DND-41 (cell line): ENCODE results near the gene RGL3.
"Not testable (repeated sequence)": the region's sequence is repeated elsewhere in the genome, so short reads cannot be mapped to it uniquely, and the experiment has no call there.

Experiments
- ATAC-seq: fragments of 200-7000 bp; cut with Tn5 transposase; 3 replicates; pipeline ENCODE4 v1.9.1; 2021; ENCODE audit warnings: low read depth; ENCODE audit not compliant: insufficient read depth
- DNase-seq: peaks from one replicate; pipeline ENCODE4 v3.0.0-alpha.2; 2020
- H2AFZ ChIP-seq: 2 replicates; pipeline ENCODE4 v1.6.0; 2012; ENCODE audit warnings: low read depth, low read length
- H3K27ac ChIP-seq: 2 replicates; pipeline ENCODE4 v1.5.1; 2012; ENCODE audit warnings: low read length, inconsistent platforms
- H3K27me3 ChIP-seq: fragments of 200-600 bp; sonication (generic); 2 replicates; pipeline ENCODE4 v1.6.0; 2012; ENCODE audit warnings: low read length, mild to moderate bottlenecking, inconsistent platforms; ENCODE audit not compliant: insufficient read depth, poor library complexity
- H3K36me3 ChIP-seq: 2 replicates; pipeline ENCODE4 v1.5.1; 2012; ENCODE audit warnings: low read length, inconsistent platforms; ENCODE audit not compliant: insufficient read depth
- H3K4me1 ChIP-seq: 2 replicates; pipeline ENCODE4 v1.5.1; 2012; ENCODE audit warnings: mild to moderate bottlenecking, low read length; ENCODE audit not compliant: insufficient read depth
- H3K4me2 ChIP-seq: 2 replicates; pipeline ENCODE4 v1.6.0; 2012; ENCODE audit warnings: mild to moderate bottlenecking, moderate library complexity, low read length, inconsistent platforms; ENCODE audit not compliant: insufficient read depth
- H3K4me3 ChIP-seq, 2 experiments: fragments of 200-600 bp in 1 of 2; shearing (Covaris generic) in 1 of 2; 2 replicates each; pipeline ENCODE4 v1.5.1; 2012 to 2016; ENCODE audit warnings: inconsistent platforms in 2 of 2, low read length in 2 of 2, mild to moderate bottlenecking in 2 of 2, low read depth in 1 of 2, moderate library complexity in 1 of 2
- H3K79me2 ChIP-seq: 2 replicates; pipeline ENCODE4 v1.6.0; 2012; ENCODE audit warnings: low read length, inconsistent platforms; ENCODE audit not compliant: insufficient read depth
- H3K9ac ChIP-seq: 2 replicates; pipeline ENCODE4 v1.6.0; 2012; ENCODE audit warnings: low read depth, mild to moderate bottlenecking, inconsistent platforms, low read length, moderate library complexity
- H3K9me3 ChIP-seq: 2 replicates; pipeline ENCODE4 v1.5.1; 2012; ENCODE audit warnings: low read length, moderate library complexity, mild to moderate bottlenecking, inconsistent platforms; ENCODE audit not compliant: insufficient read depth, severe bottlenecking
- H4K20me1 ChIP-seq: 2 replicates; pipeline ENCODE4 v1.6.0; 2012; ENCODE audit warnings: low read length; ENCODE audit not compliant: insufficient read depth
- CTCF ChIP-seq: IDR thresholded peaks from 2 replicates; pipeline ENCODE4 v1.5.1; 2012; ENCODE audit warnings: borderline replicate concordance, low read length, moderate library complexity, mild to moderate bottlenecking; ENCODE audit not compliant: poor library complexity, severe bottlenecking; ENCODE audit errors: extremely low read depth
- EZH2 ChIP-seq: IDR thresholded peaks from 3 replicates; pipeline ENCODE4 v1.6.1; 2012; ENCODE audit warnings: borderline replicate concordance, low read depth, mild to moderate bottlenecking, moderate library complexity, low read length, inconsistent platforms; ENCODE audit not compliant: severe bottlenecking

RGL3 gene

DNA sequence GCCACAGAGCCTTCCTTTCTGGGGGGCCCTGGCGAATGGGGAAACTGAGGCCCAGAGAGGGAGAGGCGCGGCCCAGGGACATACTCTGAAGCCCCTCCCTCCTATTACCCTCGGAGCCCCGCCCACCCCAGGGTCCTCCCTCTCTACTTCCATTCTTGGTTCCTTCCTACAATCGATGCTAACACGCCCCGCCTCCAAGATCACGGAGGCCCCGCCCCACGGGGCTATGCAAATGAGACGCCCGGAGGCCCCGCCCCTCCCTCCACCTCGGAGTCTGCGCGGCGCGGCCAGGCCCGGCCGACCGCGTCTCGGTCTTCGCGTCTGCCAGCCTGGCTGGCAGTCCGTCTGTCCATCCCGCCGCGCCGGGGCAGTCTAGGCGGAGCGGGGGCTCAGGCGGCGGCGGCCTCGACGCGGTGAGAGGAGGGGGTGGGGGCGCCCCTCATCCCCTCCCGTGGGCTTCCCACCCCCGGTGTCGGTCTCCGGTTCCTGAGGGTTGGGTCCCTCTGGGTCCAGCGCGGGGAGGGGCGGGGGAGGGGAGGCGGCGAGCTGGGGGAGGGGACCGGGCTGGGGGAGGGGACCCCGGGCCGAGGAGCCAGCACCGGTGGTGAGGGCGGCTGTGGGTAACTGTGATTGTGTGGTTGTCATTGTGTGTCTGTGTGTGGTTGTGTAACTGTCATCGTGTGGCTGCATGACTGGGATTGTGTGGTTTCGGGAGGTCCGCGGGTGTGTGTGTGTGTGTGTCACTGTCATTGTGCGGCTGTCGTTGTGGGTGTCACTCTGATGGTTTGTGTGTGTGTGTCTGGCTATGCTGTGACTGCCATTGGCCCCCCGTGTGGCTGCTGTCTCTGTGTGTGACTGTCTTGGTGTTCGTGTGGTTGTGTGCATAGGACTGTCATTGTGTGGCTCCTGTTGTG, 63.7 kb downstream of the RGL3 start, which contains the start of gene PLPPR2:
Gene PLPPR2, plus strand, starts transcription at position 273 of the 914 bp plus-strand sequence. CDS start 2,242 bp downstream, outside the sequence.
- peaks cover 3% of the 10 kb centered on the region; the same call in 1 of the 2 replicates for H4K20me1 ChIP-seq
- H3K4me1 ChIP-seq = peaks cover 11% of the 10 kb centered on the region
- H3K9me3 ChIP-seq = no peaks in the 10 kb centered on the region
- H3K36me3 ChIP-seq = no peaks in the 10 kb centered on the region
- H3K27me3 ChIP-seq = no peaks in the 10 kb centered on the region
- no peaks in the 10 kb centered on the region for H3K79me2 ChIP-seq
- DNase-seq = peak; percentile 89
- peak within 1 kb of the TSS in 1 of 2 experiments; percentile 53; a peak in 3 of 4 replicates for H3K4me3 ChIP-seq
- H2AFZ ChIP-seq = peak within 1 kb of the TSS; percentile 23; the same call in 1 of the 2 replicates
- peak within 1 kb of the TSS; percentile 45 for H3K9ac ChIP-seq
- peak within 1 kb of the TSS; percentile 70 for H3K4me2 ChIP-seq
- TF ChIP-seq EZH2 = no peak
- peak; percentile 93 for ATAC-seq
- no peak within 1 kb of the TSS for H3K27ac ChIP-seq

DNA sequence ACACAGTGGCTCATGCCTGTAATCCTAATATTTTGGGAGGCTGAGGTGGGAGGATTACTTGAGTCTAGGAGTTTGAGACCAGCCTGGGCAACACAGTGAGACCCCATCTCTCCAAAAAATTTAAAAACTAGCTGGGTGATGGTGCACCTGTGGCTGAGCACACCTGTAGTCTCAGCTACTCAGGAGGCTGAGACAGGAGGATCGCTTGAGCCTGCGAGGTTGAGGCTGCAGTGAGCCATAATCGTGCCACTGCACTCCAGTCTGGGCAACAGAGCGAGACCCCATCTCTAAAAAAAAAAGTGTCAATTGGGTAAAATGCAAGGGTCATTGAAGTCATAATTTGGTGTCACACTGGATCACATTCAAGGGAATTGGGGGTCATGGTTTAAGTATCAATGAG, 65.0 kb downstream of the RGL3 start:
- H3K27ac ChIP-seq, H3K36me3 ChIP-seq, ATAC-seq, H3K4me2 ChIP-seq, H3K4me3 ChIP-seq, H2AFZ ChIP-seq, H3K9ac ChIP-seq, DNase-seq, H4K20me1 ChIP-seq, H3K27me3 ChIP-seq, H3K9me3 ChIP-seq, H3K79me2 ChIP-seq: not testable (repeated sequence)
- peaks cover 11% of the 10 kb centered on the region for H3K4me1 ChIP-seq

DNA sequence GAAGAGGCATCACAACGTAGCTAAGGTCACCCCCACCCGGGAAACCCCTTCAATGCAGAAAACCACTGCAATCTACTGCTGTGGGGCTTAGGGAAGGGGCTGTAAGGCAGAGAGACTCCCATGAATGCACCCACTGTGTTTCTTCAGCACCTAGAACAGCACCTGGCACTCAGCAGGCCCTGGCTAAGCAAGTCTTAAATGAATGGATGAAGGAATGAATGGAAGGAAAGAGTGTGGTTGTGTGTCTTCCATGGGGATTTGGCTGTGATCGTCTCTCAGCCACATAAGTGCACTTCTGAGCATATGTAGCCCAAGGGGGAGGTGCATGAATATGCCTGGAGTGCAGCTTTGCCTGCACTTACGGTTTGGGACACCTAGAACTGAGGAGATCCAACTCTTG, 69.9 kb downstream of the RGL3 start:
- ATAC-seq = no peak
- H4K20me1 ChIP-seq = no peaks in the 10 kb centered on the region
- TF ChIP-seq EZH2 (no peak), CTCF (no peak)

DNA sequence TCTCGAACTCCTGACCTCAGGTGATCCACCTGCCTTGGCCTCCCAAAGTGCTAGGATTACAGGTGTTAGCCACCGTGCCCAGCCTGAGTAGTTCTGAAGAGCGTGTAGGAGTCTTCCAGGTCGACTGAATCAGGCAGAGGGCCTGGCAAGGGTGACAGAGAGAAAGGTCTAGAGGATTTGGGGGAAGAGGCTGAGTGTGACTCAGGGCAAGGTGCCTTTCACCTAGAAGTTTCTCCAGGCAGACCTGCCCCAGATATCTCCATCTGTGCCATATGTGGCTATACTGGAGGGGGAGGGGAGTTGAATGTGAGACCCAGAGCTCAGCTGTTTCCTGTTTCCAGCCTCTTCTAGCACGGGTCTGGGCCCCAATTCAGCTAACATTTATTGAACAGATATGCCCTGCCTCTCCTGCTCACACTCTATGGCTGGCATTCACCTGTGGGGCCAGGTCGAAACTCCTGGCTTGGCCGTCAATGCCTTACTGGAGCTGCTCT, 71.5 kb downstream of the RGL3 start:
- no peaks in the 10 kb centered on the region for H4K20me1 ChIP-seq
- H3K27ac ChIP-seq = no peak overlapping the region
- H3K4me3 ChIP-seq = no peak overlapping the region
- TF ChIP-seq CTCF (no peak), EZH2 (no peak)
- peaks cover 11% of the 10 kb centered on the region for H3K79me2 ChIP-seq
- DNase-seq (no peak), ATAC-seq (no peak)
- H3K4me2 ChIP-seq = 0 out of 2 replicates have a peak overlapping the region, but pooled peaks have one; percentile 9
- H3K9me3 ChIP-seq = peaks cover 3% of the 10 kb centered on the region
- no peaks in the 10 kb centered on the region; the same call in 1 of the 2 replicates for H3K36me3 ChIP-seq
- no peak overlapping the region for H3K9ac ChIP-seq
- no peak overlapping the region for H2AFZ ChIP-seq
- H3K27me3 ChIP-seq = no peaks in the 10 kb centered on the region
- peaks cover 31% of the 10 kb centered on the region for H3K4me1 ChIP-seq

More for the DNA sequence above, 69.9 kb downstream of the RGL3 start:
- Histone ChIP-seq H3K4me1 (peaks cover 31% of the 10 kb centered on the region), H2AFZ (no peak overlapping the region), H3K27me3 (no peaks in the 10 kb centered on the region), H3K9me3 (peaks cover 3% of the 10 kb centered on the region), H3K4me2 (no peak overlapping the region), H3K27ac (no peak overlapping the region), H3K9ac (no peak overlapping the region), H3K79me2 (peaks cover 11% of the 10 kb centered on the region), H3K36me3 (no peaks in the 10 kb centered on the region), H3K4me3 (no peak overlapping the region)
- no peak for DNase-seq
